ENCODE results near the gene GRIN3B.
"Not testable (repeated sequence)": the region's sequence is repeated elsewhere in the genome, so short reads cannot be mapped to it uniquely, and the experiment has no call there.

GRIN3B gene

DNA sequence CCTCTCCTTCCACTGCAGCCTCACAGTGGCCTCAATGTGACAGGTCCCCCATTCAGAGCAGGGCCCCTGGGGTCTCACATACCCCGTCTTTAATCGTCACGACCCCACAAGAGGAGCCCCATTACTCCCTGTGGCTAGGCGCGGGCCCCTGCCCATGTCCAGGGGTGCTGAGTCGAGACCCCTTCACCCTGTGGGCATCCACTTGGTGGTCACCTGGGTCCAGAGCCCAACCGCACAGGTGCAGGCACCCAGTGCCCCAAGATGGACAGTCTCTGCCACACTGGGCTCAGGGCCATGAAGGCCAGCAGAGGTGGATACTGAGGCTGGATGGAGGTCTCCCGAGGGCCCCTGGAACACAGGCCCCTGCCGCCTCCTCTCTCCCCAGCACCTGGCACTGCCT is 17.7 kb downstream of the GRIN3B start:
- DNase-seq (ENCODE audit: extremely low spot score): no peak
- TF ChIP-seq, protein P1, sequence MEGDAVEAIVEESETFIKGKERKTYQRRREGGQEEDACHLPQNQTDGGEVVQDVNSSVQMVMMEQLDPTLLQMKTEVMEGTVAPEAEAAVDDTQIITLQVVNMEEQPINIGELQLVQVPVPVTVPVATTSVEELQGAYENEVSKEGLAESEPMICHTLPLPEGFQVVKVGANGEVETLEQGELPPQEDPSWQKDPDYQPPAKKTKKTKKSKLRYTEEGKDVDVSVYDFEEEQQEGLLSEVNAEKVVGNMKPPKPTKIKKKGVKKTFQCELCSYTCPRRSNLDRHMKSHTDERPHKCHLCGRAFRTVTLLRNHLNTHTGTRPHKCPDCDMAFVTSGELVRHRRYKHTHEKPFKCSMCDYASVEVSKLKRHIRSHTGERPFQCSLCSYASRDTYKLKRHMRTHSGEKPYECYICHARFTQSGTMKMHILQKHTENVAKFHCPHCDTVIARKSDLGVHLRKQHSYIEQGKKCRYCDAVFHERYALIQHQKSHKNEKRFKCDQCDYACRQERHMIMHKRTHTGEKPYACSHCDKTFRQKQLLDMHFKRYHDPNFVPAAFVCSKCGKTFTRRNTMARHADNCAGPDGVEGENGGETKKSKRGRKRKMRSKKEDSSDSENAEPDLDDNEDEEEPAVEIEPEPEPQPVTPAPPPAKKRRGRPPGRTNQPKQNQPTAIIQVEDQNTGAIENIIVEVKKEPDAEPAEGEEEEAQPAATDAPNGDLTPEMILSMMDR (IDR thresholded peaks at IDR 0.05; ENCODE audit: control extremely low read depth, extremely low read depth, low read depth, missing control alignments): no peak
- CTCF ChIA-PET: no interaction called here
- POLR2A ChIA-PET: no interaction called here

DNA sequence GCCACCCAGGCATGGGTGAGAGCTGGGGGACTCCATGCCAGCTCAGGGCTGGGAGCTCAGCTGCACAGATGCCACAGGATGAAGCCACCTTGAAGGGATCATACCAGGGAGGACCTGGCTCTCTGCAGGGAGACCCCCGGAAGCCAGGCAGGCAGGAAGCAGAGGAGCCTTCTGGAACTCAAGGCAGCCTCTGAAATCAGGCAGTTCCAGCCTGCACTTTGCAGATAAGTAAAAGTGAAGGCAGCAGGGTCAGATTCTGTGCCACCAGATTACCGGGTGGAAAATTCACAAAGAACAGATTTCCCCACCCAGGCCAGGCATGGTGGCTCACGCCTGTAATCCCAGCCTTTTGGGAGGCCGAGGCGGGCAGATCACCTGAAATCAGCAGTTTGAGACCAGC is 18.2 kb downstream of the GRIN3B start:
- CTCF ChIA-PET: interaction anchor here (1.8 to 2.4 kb wide), 2 partner anchors 13 to 225 kb away, joined by 5 to 7 read pairs; no protein-coding TSS in a partner anchor
- no peak for DNase-seq (ENCODE audit: extremely low spot score)
- POLR2A ChIA-PET: no interaction called here
- TF ChIP-seq, protein P1 (IDR thresholded peaks at IDR 0.05; ENCODE audit: control extremely low read depth, extremely low read depth, low read depth, missing control alignments): no peak

DNA sequence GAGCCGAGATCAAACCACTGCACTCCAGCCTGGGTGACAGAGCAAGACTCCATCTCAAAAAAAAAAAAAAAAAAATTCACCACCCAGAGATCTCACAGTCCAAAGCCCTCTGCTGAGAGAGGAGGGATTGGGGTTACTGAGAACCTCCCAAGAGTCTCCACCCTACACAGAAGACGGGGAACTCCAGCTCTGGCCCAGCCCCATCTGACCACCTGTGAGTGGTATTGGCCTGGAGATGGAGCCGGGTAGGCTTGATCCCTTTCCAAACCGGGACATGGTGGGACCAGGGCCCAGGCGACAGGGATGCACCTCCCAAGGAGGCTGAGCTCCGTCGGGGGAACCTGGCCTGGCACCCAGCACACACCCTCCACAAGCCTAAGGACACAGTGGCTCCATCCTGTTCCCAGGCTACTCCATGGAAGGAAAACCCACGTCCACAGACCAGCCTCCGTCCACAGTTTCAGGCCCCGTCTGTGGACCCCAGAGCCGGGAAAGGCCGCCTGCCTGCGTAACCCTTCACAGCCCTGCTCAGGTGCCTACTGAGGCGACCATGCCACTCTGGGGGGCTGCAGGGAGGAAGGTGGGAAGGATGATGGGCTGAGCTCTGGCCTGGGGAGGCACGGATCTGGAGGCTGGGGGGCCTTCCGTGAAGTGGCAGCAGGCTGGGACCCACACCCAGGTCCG is 18.9 kb downstream of the GRIN3B start:
- CTCF ChIA-PET: interaction anchor here (0.9 to 2.4 kb wide), 3 partner anchors 13 to 225 kb away, joined by 4 to 7 read pairs (median 5); no protein-coding TSS in a partner anchor
- DNase-seq (ENCODE audit: extremely low spot score): no peak
- POLR2A ChIA-PET: interaction anchor here (0.6 to 1.0 kb wide), 3 partner anchors 9 to 125 kb away, joined by 3 to 4 read pairs (median 4); no protein-coding TSS in a partner anchor
- TF ChIP-seq, protein P1 (IDR thresholded peaks at IDR 0.05; ENCODE audit: control extremely low read depth, extremely low read depth, low read depth, missing control alignments): no peak

DNA sequence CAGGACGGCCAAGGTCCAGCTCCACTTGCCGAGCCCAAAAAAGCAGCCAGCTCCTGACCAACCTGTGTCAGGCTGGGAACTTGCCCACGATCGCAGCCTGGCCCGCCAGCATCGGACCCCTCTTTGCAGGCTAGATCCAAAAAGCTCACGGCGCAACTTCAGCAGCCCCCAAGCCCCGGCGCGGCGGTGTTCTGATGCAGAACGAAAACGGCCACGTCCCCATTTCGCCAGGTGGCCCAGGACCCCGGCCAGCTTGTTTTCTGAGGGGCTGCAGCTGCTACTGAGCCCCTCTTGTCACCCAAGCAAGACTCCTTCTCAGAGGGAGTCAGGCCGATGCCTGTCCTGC is 19.4 kb downstream of the GRIN3B start:
- no peak for DNase-seq (ENCODE audit: extremely low spot score)
- ChIA-PET POLR2A (interaction anchor here (0.6 to 1.0 kb wide), 3 partner anchors 9 to 126 kb away, joined by 3 to 4 read pairs (median 4); no protein-coding TSS in a partner anchor), CTCF (interaction anchor here (0.9 to 2.4 kb wide), 3 partner anchors 14 to 224 kb away, joined by 4 to 7 read pairs (median 5); no protein-coding TSS in a partner anchor)
- TF ChIP-seq, protein P1 (IDR thresholded peaks at IDR 0.05; ENCODE audit: control extremely low read depth, extremely low read depth, low read depth, missing control alignments): no peak

DNA sequence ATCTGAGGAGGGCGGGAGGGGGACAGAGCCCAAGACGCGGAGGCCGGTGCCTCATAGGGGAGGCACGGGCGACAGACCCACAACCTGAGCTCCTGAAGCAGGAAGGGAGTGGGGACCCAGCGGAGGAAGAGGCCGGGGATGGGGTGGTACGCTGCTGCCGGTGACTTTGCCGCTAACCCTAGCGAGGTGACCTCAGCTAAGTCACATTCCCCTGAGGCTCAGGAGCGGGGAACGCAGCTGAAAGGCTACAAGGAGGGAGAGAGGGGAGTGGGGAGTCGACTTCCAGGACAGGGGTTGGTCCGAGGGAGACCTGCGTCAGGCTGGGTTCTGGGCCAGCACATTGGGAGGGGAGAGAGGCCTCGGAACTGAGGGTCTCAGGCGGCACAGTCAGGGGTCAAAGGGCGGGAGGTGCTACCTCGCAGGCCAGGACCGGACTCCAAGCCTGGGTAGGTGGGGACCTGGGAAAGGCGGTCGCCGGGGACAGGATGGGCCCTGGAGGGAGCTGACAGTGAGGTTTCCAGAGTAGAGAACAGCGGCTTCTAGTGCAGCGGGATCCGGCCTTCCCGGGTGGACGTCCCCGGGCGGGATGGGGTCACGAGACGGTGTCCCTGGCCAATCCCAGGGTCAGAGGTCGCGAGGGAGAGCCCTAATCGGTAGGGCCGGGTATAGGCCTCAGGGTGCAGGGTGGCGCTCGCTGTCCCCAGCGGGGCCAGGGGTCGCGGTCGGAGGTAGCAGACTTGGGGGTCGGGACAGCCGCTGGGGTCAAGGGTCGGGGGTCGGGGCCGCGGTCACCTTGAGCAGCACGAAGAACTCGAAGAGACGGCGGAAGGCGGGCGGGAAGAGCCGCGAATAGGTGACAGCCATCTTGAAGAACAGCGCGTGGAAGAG is 20.0 kb downstream of the GRIN3B start:
- ChIA-PET CTCF (interaction anchor here (0.9 to 2.4 kb wide), 3 partner anchors 14 to 223 kb away, joined by 4 to 7 read pairs (median 5); no protein-coding TSS in a partner anchor), POLR2A (interaction anchor here (0.6 to 2.3 kb wide), 4 partner anchors 10 to 127 kb away, joined by 3 to 8 read pairs (median 4); partner anchors contain the start of gene ABCA7)
- TF ChIP-seq, protein P1 (IDR thresholded peaks at IDR 0.05; ENCODE audit: control extremely low read depth, extremely low read depth, low read depth, missing control alignments): no peak
- no peak for DNase-seq (ENCODE audit: extremely low spot score)

DNA sequence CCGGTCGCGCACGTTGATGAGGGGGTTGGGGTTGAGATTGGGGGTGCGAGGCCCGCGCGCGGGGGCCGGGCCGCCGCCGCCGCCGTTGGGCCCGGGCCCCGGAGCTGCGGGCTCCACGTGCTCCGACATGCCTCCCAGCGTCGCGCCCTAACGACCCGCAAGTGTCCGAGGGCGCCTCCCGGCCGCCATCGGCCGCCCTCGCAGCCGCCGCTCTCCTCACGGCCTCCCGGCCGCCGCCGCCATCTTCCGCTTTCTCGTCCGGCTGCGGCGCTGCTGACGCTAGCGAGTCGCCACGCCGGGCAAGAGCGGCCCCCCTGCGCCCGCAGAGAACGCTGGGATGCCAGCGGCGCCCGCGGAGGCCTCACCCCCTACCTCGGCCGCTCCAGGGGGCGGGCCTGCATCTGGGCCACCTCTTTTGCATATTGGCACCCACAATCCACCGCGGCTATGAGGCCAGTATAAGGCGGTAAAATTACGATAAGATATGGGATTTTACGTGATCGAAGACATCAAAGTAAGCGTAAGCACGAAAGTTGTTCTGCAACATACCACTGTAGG is 20.7 kb downstream of the GRIN3B start, which contains the start of gene TMEM259:
TSS of gene TMEM259 (minus strand) at position 256 of the 558 bp plus-strand sequence. CDS start at position 129, 127 bp downstream.
- DNase-seq (ENCODE audit: extremely low spot score): peak; percentile 98
- TF ChIP-seq, protein P1 (IDR thresholded peaks at IDR 0.05; ENCODE audit: control extremely low read depth, extremely low read depth, low read depth, missing control alignments): no peak
- ChIA-PET POLR2A (interaction anchor here (1.0 to 2.3 kb wide), 6 partner anchors 8 to 112 kb away, joined by 3 to 8 read pairs (median 6); partner anchors contain the start of gene ABCA7), CTCF (interaction anchor here (0.8 to 2.4 kb wide), 4 partner anchors 11 to 223 kb away, joined by 3 to 5 read pairs (median 4); no protein-coding TSS in a partner anchor)

DNA sequence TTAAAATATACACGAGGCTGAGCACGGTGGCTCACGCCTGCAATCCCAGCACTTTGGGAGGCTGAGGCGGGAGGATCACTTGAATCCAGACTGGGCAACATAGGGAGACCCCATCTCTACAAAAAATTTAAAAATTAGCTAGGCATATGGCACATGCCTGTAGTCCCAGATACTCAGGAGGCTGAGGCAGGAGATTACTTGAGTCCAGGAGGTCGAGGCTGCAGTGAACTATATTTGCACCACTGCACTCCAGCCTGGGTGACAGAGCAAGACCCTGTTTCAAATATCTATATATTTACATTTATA is 23.6 kb downstream of the GRIN3B start:
- CTCF ChIA-PET: interaction anchor here (1.1 kb wide), 1 partner anchor 16 kb away, joined by 3 read pairs; the partner anchor contains the start of gene ABCA7
- DNase-seq (ENCODE audit: extremely low spot score); POLR2A ChIA-PET: not testable (repeated sequence)

DNA sequence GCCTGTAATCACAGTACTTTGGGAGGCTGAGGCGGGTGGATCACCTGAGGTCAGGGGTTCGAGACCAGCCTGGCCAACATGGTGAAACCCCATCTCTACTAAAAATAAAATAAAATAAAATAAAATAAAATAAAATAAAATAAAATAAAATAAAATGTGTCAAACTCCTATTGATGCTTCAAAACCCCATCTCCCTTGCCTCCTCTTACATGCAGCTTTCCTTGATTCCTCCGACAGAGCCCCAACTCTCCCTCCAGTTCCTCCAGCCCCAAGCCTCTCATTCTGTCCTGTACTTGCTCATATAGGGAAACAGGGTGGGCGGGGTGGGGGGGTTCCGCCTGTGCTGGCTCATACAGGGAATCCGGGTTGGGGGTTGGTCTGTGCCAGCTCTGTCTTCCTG is 24.9 kb downstream of the GRIN3B start:
- ChIA-PET CTCF (interaction anchor here (0.8 to 5.8 kb wide), 3 partner anchors 10 to 162 kb away, joined by 3 to 32 read pairs (median 3); partner anchors contain the start of gene ABCA7), POLR2A (interaction anchor here (0.9 kb wide), 1 partner anchor 109 kb away, joined by 3 read pairs; no protein-coding TSS in a partner anchor)
- DNase-seq (ENCODE audit: extremely low spot score): not testable (repeated sequence)
